ENCODE measurements around the gene OR6V1.

DNA sequence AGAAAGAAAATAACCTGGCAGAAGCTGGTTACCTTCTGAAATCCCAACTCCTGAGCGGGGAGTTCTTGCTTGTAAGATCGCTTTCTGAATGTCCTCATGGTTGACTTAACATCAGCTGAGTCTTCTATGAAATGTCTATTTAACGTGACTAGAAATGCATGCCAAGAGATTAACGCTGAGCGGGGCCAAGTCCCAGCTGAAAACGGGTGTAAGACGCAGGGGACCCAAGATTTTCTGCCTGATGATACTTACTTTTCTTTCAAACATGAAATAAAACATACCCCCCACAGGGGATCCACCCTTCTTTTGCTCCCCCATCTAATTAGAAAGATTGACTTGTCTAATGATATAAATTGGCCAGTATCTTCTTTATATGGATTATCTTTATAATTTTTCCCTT, 40.1 kb upstream of the OR6V1 start:
- TF ChIP-seq, protein P1, sequence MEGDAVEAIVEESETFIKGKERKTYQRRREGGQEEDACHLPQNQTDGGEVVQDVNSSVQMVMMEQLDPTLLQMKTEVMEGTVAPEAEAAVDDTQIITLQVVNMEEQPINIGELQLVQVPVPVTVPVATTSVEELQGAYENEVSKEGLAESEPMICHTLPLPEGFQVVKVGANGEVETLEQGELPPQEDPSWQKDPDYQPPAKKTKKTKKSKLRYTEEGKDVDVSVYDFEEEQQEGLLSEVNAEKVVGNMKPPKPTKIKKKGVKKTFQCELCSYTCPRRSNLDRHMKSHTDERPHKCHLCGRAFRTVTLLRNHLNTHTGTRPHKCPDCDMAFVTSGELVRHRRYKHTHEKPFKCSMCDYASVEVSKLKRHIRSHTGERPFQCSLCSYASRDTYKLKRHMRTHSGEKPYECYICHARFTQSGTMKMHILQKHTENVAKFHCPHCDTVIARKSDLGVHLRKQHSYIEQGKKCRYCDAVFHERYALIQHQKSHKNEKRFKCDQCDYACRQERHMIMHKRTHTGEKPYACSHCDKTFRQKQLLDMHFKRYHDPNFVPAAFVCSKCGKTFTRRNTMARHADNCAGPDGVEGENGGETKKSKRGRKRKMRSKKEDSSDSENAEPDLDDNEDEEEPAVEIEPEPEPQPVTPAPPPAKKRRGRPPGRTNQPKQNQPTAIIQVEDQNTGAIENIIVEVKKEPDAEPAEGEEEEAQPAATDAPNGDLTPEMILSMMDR (IDR thresholded peaks at IDR 0.05; ENCODE audit: insufficient read depth, low read depth, low read length), result no peak
- no peak for TF ChIP-seq EZH2 (IDR thresholded peaks at IDR 0.05; ENCODE audit: insufficient read depth, low read length)
